Keratinocyte (primary cell): Measurements from ENCODE around the gene SDK2. TPM values are rescaled to one million over a fixed set of nuclear protein-coding genes. Genes with fewer than 3 reads are reported as not detected.

Experiments used
- DNase-seq: peaks from one replicate; pipeline ENCODE4 v3.0.0-alpha.2; 2011; ENCODE audit warnings: low read depth, missing footprints, low spot score
- FAIRE-seq: peaks from 2 replicates; lab custom pipeline; 2011; peaks lifted over from hg19 to GRCh38; lab: Jason Lieb, UNC
- H2AFZ ChIP-seq: 2 replicates; pipeline ENCODE4 v1.6.0; 2012; ENCODE audit warnings: low read length, control low read depth, inconsistent platforms; ENCODE audit not compliant: control insufficient read depth
- H3K27ac ChIP-seq: 2 replicates; pipeline ENCODE4 v1.5.1; 2011; ENCODE audit warnings: low read length; ENCODE audit not compliant: control insufficient read depth, insufficient read depth
- H3K27me3 ChIP-seq: 3 replicates; pipeline ENCODE4 v1.6.0; 2011; ENCODE audit warnings: low read length; ENCODE audit not compliant: control insufficient read depth, insufficient read depth; ENCODE audit errors: extremely low read depth
- H3K36me3 ChIP-seq, 2 experiments: 2 replicates in 1 of 2; 3 replicates in 1 of 2; pipeline ENCODE4 v1.5.1; 2011; ENCODE audit warnings: low read length in 2 of 2, mild to moderate bottlenecking in 1 of 2; ENCODE audit not compliant: control insufficient read depth in 2 of 2, insufficient read depth in 2 of 2; ENCODE audit errors: extremely low read depth in 1 of 2
- H3K4me1 ChIP-seq: 3 replicates; pipeline ENCODE4 v1.5.1; 2011; ENCODE audit warnings: low read length; ENCODE audit not compliant: control insufficient read depth, insufficient read depth; ENCODE audit errors: extremely low read depth
- H3K4me2 ChIP-seq: 3 replicates; pipeline ENCODE4 v1.6.0; 2011; ENCODE audit warnings: low read depth, low read length; ENCODE audit not compliant: control insufficient read depth, insufficient read depth; ENCODE audit errors: extremely low read depth
- H3K4me3 ChIP-seq, 3 experiments: fragments of 200-600 bp in 1 of 3; sonication (generic) in 1 of 3; 2 replicates in 2 of 3; 3 replicates in 1 of 3; pipeline ENCODE4 v1.5.1; 2011 to 2016; ENCODE audit warnings: low read length in 3 of 3, mild to moderate bottlenecking in 3 of 3, control low read depth in 2 of 3, inconsistent platforms in 1 of 3, low read depth in 1 of 3, mixed read lengths in 1 of 3, mixed run types in 1 of 3, moderate library complexity in 1 of 3; ENCODE audit not compliant: control insufficient read depth in 2 of 3, insufficient read depth in 2 of 3; ENCODE audit errors: extremely low read depth in 1 of 3
- H3K79me2 ChIP-seq: 2 replicates; pipeline ENCODE4 v1.6.0; 2012; ENCODE audit warnings: low read length; ENCODE audit not compliant: control insufficient read depth, insufficient read depth
- H3K9ac ChIP-seq: 3 replicates; pipeline ENCODE4 v1.6.0; 2011; ENCODE audit warnings: low read length; ENCODE audit not compliant: control insufficient read depth, insufficient read depth; ENCODE audit errors: extremely low read depth
- H3K9me1 ChIP-seq: 3 replicates; pipeline ENCODE4 v1.6.0; 2011; ENCODE audit warnings: low read length; ENCODE audit not compliant: control insufficient read depth, insufficient read depth; ENCODE audit errors: extremely low read depth
- H3K9me3 ChIP-seq: 2 replicates; pipeline ENCODE4 v1.5.1; 2012; ENCODE audit warnings: low read depth, low read length; ENCODE audit not compliant: control insufficient read depth
- H4K20me1 ChIP-seq: 3 replicates; pipeline ENCODE4 v1.6.0; 2011; ENCODE audit warnings: low read length; ENCODE audit not compliant: control insufficient read depth, insufficient read depth; ENCODE audit errors: extremely low read depth
- EZH2 ChIP-seq: IDR thresholded peaks from one replicate; pipeline ENCODE4 v1.6.1; 2012; ENCODE audit warnings: inconsistent platforms, mild to moderate bottlenecking, low read length, moderate library complexity
- dilution Hi-C: fragments of 300-500 bp; cut with MboI; formaldehyde crosslinking; loops from one replicate; pipeline ENCODE4 v1.7.0; 2020; ENCODE audit warnings: low sequenced_read_pairs; ENCODE audit not compliant: extremely low pct_ligation_motif_present
- polyA plus RNA-seq, 5 experiments: library from polyadenylated mRNA; depleted of rRNA in 3 of 5; stranded (reverse) in 3 of 5; stranded (forward) in 1 of 5; unstranded in 1 of 5; fragments of >200 nt; gene quantifications; 1 replicate in 1 of 5; 2 replicates in 3 of 5; 3 replicates in 1 of 5; pipeline versions ENCODE4 v1.2.1 to v1.2.3, GENCODE V29; 2011 to 2012; ENCODE audit warnings: missing spikeins in 2 of 5, low read depth in 1 of 5, low replicate concordance in 1 of 5
- TF ChIP-seq, protein P1 (sequence below), 3 experiments: IDR thresholded peaks in 1 of 3; conservative IDR thresholded peaks in 1 of 3; optimal IDR thresholded peaks in 1 of 3; 2 replicates in 2 of 3; 3 replicates in 1 of 3; pipeline versions ENCODE3 to v1.5.1; 2011; ENCODE audit warnings: low read length in 3 of 3, mild to moderate bottlenecking in 3 of 3, moderate library complexity in 2 of 3, control low read depth in 1 of 3, inconsistent platforms in 1 of 3; ENCODE audit not compliant: insufficient read depth in 2 of 3; ENCODE audit errors: extremely low read depth in 1 of 3

SDK2 gene
- polyA plus RNA-seq, 1 donor (not counting 4 experiments of a cell fraction or from before 2014, with no cell fraction given), result 1.8 TPM

DNA sequence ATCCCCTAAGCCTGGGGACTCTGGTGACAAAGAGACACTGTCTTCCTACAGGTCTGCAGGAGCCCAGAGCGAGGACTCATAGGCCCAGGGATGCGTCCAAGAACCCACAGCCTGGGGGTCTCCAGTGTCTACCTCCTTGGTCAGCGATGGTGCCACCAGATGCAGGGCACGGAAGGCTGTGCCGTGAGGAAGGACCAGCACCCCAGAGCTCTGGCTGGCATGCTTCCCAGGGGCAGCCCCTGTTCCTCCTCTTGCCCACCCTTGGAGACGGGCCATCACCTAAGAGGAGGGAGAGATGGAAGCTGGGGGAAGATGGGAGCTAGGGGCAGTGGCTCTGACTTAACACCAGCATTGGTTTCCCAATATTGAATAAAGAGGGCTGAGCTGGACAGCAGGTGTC is 125.2 kb downstream of the SDK2 start:
- no peak overlapping the region for H2AFZ ChIP-seq
- no peak for DNase-seq
- H3K4me1 ChIP-seq, result no peaks in the 10 kb centered on the region
- no peak overlapping the region for H3K9ac ChIP-seq
- H3K9me1 ChIP-seq, result no peaks in the 10 kb centered on the region
- H3K27me3 ChIP-seq, result no peaks in the 10 kb centered on the region
- no peak overlapping the region for H3K27ac ChIP-seq
- H3K36me3 ChIP-seq, result no peaks in the 10 kb centered on the region
- no peak for TF ChIP-seq EZH2
- TF ChIP-seq, protein P1, sequence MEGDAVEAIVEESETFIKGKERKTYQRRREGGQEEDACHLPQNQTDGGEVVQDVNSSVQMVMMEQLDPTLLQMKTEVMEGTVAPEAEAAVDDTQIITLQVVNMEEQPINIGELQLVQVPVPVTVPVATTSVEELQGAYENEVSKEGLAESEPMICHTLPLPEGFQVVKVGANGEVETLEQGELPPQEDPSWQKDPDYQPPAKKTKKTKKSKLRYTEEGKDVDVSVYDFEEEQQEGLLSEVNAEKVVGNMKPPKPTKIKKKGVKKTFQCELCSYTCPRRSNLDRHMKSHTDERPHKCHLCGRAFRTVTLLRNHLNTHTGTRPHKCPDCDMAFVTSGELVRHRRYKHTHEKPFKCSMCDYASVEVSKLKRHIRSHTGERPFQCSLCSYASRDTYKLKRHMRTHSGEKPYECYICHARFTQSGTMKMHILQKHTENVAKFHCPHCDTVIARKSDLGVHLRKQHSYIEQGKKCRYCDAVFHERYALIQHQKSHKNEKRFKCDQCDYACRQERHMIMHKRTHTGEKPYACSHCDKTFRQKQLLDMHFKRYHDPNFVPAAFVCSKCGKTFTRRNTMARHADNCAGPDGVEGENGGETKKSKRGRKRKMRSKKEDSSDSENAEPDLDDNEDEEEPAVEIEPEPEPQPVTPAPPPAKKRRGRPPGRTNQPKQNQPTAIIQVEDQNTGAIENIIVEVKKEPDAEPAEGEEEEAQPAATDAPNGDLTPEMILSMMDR (optimal IDR thresholded peaks at IDR 0.05 in 1 of 3, IDR thresholded peaks at IDR 0.05 in 1 of 3, conservative IDR thresholded peaks at IDR 0.05 in 1 of 3; ENCODE audit: extremely low read depth in 1 of 3, insufficient read depth in 2 of 3, low read length in 3 of 3), result no peak
- FAIRE-seq, result no peak
- no peak overlapping the region for H3K4me2 ChIP-seq
- H3K79me2 ChIP-seq, result no peaks in the 10 kb centered on the region
- no peaks in the 10 kb centered on the region for H4K20me1 ChIP-seq
- dilution Hi-C loops, result no loop called here
- H3K9me3 ChIP-seq, result no peaks in the 10 kb centered on the region
- no peak overlapping the region for H3K4me3 ChIP-seq

DNA sequence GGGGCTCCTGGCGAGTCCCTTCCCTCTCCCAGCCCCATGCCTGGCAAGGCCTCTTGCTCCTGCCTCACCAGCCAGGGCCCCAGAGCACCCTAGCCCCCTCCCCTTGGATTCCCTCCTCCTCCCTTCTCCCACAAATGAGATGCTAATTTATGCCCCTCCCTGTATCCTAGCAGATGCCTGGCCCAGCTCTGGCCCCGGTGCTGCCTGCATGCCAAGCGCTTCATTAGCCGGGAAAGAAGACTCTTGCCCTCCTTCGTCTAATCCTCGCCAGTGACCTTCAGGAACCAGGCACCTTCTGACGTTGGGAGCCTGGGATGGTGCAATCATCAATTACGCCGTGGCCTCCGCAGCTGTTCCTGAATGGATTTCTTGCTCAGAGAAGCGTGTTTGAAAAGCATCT is 127.8 kb downstream of the SDK2 start:
- TF ChIP-seq EZH2, result no peak
- TF ChIP-seq, protein P1 (optimal IDR thresholded peaks at IDR 0.05 in 1 of 3, IDR thresholded peaks at IDR 0.05 in 1 of 3, conservative IDR thresholded peaks at IDR 0.05 in 1 of 3; ENCODE audit: extremely low read depth in 1 of 3, insufficient read depth in 2 of 3, low read length in 3 of 3), result no peak
- dilution Hi-C loops, result no loop called here
- FAIRE-seq, result no peak
- Histone ChIP-seq H3K4me2 (no peak overlapping the region), H3K9me1 (no peaks in the 10 kb centered on the region), H3K79me2 (no peaks in the 10 kb centered on the region), H3K36me3 (no peaks in the 10 kb centered on the region), H3K27ac (no peak overlapping the region), H3K4me3 (no peak overlapping the region), H3K27me3 (no peaks in the 10 kb centered on the region), H4K20me1 (no peaks in the 10 kb centered on the region), H2AFZ (no peak overlapping the region), H3K9me3 (no peaks in the 10 kb centered on the region), H3K9ac (no peak overlapping the region), H3K4me1 (no peaks in the 10 kb centered on the region)
- no peak for DNase-seq
